GM18867 (cell line): Measurements from ENCODE around the gene HASPIN.

Source experiments
- ATAC-seq: cut with Tn5 transposase; IDR thresholded peaks from one replicate; pipeline ENCODE4 v1.9.1; 2021; ENCODE audit warnings: mild to moderate bottlenecking, moderate library complexity; ENCODE audit not compliant: unreplicated experiment

HASPIN gene

GRCh38 chr17:3762922-3763776, 39.4 kb downstream of the HASPIN start:
- peak; percentile 86 for ATAC-seq

GRCh38 chr17:3763777-3764170, 40.1 kb downstream of the HASPIN start:
- no peak for ATAC-seq

DNA sequence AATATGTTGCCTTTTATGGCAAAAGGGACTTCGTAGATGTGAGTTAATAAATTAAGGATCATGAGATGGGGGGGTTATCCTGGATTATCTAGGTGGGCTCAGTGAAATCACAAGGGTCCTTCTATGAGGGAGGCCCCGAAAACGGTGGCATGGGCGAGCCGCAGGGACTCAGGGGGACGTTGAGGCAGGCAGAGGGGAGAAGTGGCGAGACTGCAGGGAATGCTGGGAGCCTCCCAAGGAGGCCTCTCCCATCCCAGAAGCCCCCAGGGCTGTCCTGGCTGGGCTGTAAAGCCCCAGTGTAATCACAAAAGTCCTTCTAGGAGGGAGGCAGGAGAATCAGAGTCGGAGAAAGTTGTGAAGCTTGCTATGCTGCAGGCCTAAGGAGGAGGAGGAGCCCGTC, 42.3 kb downstream of the HASPIN start:
- no peak for ATAC-seq

- ATAC-seq: no peak
These were observed 43.1 kb downstream of the HASPIN start for GRCh38 chr17:3766779-3767178.

DNA sequence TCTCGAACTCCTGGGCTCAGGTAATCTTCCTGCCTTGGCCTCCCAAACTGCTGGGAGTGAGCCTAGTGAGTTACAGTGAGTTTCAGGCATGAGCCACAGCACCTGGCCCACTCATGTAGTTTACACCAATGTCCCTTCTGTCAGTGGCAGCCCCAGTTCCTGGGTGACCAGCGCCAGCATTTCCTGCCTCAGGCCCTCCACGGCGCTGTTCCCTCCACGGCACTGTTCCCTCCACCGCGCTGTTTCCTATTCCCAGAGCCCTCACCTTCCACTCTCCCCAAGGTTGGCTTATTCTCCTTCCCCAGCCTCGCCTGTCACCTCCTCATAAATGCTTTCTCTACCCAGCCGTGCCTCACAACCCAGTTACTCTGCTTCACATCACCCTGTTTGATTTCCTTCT, 44.6 kb downstream of the HASPIN start:
- no peak for ATAC-seq

DNA sequence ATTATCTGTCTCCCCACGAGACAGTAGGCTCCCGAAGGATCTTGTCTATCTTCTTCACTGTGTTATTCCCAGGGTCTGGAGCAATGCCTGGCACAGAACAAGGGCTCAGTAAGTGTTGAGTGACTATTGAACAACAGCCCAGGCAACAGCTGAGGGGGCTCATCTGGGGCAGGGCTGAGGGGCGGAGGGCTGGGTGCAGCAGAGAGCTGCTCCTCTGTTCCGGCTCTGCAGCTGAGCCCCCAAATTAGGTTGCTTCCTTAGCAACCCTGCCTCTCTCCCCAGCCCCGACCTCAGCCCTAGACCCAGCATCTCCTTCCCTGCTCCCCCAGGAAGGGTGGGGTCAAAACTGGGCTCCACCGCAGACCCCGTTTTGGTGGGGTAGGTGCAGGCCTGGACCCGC, 45.1 kb downstream of the HASPIN start:
- ATAC-seq: no peak

DNA sequence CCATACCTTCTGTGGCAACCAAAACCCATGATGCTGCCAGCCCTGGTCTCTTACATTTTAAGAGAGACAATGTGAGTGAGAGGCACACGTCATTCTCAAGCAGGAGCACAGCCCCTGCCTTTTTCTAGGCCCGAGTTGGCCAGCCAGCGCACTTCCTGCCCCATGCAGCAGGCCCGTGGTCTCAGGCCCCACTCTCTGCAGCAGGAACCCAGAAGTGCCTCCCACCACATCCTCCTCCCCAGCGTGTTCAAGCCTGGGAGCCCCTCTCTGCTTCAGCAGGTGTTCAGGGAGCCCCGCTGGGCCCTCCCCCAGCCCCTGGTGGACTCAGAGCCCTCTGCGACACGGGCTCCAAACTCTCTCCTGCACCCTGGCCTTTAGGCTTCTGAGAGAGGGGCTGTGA, 46.8 kb downstream of the HASPIN start:
- no peak for ATAC-seq

DNA sequence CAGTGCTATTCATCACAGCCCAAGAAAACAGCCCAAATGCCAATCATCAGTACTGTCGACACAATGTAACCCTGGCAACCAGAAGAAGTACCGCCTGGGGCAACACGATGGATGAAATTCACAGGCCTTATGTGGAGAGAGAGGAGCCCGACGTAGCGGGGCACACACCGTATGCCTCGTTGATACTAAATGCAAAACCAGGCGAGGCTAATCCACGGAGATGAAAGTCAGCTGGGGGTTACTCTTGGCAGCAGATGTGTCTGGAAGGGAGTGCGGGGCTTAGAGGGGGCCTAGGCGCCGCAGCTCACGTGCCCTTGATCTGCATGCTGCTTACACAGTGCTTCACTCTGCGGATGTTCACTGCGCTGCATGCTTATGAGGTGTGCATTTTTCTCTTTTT, 47.4 kb downstream of the HASPIN start:
- no peak for ATAC-seq

DNA sequence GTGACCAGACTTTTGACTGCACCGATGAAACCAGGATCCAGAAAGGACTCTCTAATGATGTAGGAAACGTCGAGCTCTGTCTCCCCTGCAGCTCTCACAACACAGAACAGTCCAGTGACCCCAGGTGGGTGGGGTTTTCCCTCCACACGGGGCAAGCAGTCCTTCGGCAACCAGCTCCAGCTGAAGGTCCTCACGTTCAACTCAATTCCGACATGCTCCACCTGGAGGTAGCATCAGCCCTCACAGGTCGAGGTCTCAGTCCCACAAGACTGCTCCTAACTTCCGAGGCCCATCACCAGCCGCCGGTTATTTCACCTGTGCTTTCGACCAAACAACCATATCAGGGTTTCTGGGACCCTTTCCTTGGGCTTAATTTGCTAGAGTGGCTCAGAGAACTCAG, 49.1 kb downstream of the HASPIN start:
- ATAC-seq: no peak

DNA sequence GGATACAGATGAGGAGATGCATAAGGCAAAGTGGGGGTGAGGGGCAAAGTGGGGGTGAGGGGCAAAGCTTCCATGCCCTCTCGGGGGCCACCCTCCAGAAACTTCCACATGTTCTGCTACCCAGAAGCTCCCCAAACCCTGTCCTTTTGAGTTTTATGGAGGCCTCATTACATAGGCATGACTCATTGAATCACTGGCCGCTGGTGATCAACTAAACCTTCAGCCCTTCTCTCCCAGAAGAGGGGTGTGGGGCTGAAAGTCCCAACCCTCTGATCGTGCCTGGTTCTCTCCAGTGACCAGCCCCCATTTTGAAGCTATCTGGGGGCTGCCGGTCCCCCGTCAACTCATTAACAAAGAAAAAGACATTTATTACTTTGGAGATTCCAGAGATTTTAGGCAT, 49.8 kb downstream of the HASPIN start:
- no peak for ATAC-seq

DNA sequence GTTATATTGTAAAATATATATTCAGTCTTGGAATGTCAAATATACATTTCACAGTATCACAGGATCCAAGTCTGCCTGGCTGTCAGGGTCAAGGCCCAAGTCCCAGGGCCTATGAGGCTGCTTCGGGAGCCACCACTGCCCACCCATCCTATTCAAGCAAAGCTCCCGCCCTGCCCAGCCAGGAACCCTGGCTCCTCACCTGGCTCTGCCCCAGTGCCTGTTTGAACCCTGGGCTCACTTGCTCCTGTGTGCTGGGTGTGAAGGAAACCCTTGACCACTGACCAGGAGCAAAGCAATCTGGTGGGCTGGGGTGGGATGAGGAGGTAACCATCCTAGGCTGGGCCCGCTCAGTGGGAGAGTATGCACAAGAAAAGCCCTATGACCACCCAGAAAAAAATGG, 50.3 kb downstream of the HASPIN start:
- ATAC-seq: no peak
